ENCODE results near the gene ZNF277.

- TF ChIP-seq CTCF (IDR thresholded peaks at IDR 0.05) (no peak), POLR2AphosphoS5 (IDR thresholded peaks at IDR 0.05; ENCODE audit: insufficient read depth in 1 of 2, low read depth in 1 of 2) (no peak)
Observed at GRCh38 chr7:112205343-112206237, 905 bp upstream of the ZNF277 start.

Data from vagina (tissue), 2 donors.